Activated T-cell treated with anti-CD3 and anti-CD28 coated beads for 24 hours (primary cell): ENCODE measurements around the gene CHRNA7.
"Not testable (repeated sequence)": the region's sequence is repeated elsewhere in the genome, so short reads cannot be mapped to it uniquely, and the experiment has no call there.

ENCODE experiments used
- DNase-seq: peaks from one replicate; pipeline ENCODE4 v3.0.0-alpha.2; 2020; ENCODE audit warnings: low read depth

Gene CHRNA7

GRCh38 chr15:32120577-32121383, 90.5 kb downstream of the CHRNA7 start:
- no peak for DNase-seq

GRCh38 chr15:32121384-32121695, 91.0 kb downstream of the CHRNA7 start:
- no peak for DNase-seq

- no peak for DNase-seq
Observed at GRCh38 chr15:32122013-32122412, 91.7 kb downstream of the CHRNA7 start.

- no peak for DNase-seq
Observed at GRCh38 chr15:32123473-32123872, 93.2 kb downstream of the CHRNA7 start.

- DNase-seq: no peak
Observed at GRCh38 chr15:32124726-32125125, 94.4 kb downstream of the CHRNA7 start.

GRCh38 chr15:32125595-32125994, 95.3 kb downstream of the CHRNA7 start:
- no peak for DNase-seq

- DNase-seq: no peak
Observed at GRCh38 chr15:32129815-32130214, 99.5 kb downstream of the CHRNA7 start.

GRCh38 chr15:32130823-32131222, 100.5 kb downstream of the CHRNA7 start:
- no peak for DNase-seq

- DNase-seq: no peak
Observed at GRCh38 chr15:32131803-32132202, 101.5 kb downstream of the CHRNA7 start.

- no peak for DNase-seq
Observed at GRCh38 chr15:32132859-32133258, 102.5 kb downstream of the CHRNA7 start.

GRCh38 chr15:32134842-32135241, 104.5 kb downstream of the CHRNA7 start:
- DNase-seq: no peak

GRCh38 chr15:32135335-32135734, 105.0 kb downstream of the CHRNA7 start:
- DNase-seq: no peak

GRCh38 chr15:32145512-32145911, 115.2 kb downstream of the CHRNA7 start:
- not testable (repeated sequence) for DNase-seq

GRCh38 chr15:32148833-32149555, 118.7 kb downstream of the CHRNA7 start:
- no peak for DNase-seq

GRCh38 chr15:32152574-32152973, 122.3 kb downstream of the CHRNA7 start:
- no peak for DNase-seq

GRCh38 chr15:32153868-32154623, 123.7 kb downstream of the CHRNA7 start:
- DNase-seq: not testable (repeated sequence)

GRCh38 chr15:32162143-32162542, 131.8 kb downstream of the CHRNA7 start:
- not testable (repeated sequence) for DNase-seq

GRCh38 chr15:32164065-32164464, 133.8 kb downstream of the CHRNA7 start:
- not testable (repeated sequence) for DNase-seq

- not testable (repeated sequence) for DNase-seq
Observed at GRCh38 chr15:32164747-32165146, 134.4 kb downstream of the CHRNA7 start.

GRCh38 chr15:32165775-32166174, 135.5 kb downstream of the CHRNA7 start:
- not testable (repeated sequence) for DNase-seq

- not testable (repeated sequence) for DNase-seq
Observed at GRCh38 chr15:32166270-32166669, 136.0 kb downstream of the CHRNA7 start.

- not testable (repeated sequence) for DNase-seq
Observed at GRCh38 chr15:32167913-32168312, 137.6 kb downstream of the CHRNA7 start.

- not testable (repeated sequence) for DNase-seq
Observed at GRCh38 chr15:32180579-32180978, 150.3 kb downstream of the CHRNA7 start.
